Activated CD8-positive, alpha-beta memory T cell treated with anti-CD3 and anti-CD28 coated beads for 24 hours (primary cell): ENCODE results near the gene SPINT2.
"Not testable (repeated sequence)": the region's sequence is repeated elsewhere in the genome, so short reads cannot be mapped to it uniquely, and the experiment has no call there.

ENCODE experiments used
- DNase-seq: peaks from one replicate; pipeline ENCODE4 v3.0.0-alpha.2; 2020

Gene SPINT2

DNA sequence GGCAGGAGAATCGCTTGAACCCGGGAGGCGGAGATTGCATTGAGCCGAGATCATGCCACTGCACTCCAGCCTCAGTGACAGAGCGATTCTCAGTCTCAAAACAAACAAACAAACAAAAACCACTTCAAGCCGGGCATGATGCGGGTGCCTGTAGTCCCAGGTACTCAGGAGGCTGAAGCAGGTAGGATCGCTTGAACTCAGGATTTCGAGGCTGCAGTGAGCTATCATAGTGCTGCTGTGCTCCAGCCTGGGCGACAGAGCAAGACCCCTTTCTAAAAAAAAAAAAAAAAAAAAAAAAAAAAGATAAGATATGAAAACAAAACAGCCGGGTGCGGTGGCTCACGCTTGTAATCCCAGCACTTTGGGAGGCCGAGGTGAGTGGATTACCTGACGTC lies 21.1 kb upstream of the SPINT2 start:
- no peak for DNase-seq

- DNase-seq: no peak
These were observed 18.4 kb upstream of the SPINT2 start for GRCh38 chr19:38245826-38246498.

DNA sequence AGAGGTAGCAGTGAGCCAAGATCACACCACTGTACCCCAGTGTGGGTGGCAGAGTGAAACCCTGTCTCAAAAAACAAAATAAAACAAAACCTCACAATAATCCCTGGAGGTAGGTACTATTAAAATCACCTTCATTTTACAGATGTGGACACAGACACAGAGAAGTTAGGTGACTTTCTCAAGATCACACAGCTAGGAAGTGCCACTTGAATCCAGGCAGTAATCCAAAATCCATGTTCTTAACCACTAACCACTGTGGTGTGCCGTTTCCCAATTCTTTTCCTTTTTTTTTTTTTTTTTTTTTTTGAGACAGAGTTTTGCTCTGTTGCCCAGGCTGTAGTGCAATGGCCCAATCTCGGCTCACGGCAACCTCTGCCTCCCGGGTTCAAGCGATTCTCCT lies 17.2 kb upstream of the SPINT2 start:
- DNase-seq: no peak

GRCh38 chr19:38247734-38248268 lies 16.6 kb upstream of the SPINT2 start:
- no peak for DNase-seq

DNA sequence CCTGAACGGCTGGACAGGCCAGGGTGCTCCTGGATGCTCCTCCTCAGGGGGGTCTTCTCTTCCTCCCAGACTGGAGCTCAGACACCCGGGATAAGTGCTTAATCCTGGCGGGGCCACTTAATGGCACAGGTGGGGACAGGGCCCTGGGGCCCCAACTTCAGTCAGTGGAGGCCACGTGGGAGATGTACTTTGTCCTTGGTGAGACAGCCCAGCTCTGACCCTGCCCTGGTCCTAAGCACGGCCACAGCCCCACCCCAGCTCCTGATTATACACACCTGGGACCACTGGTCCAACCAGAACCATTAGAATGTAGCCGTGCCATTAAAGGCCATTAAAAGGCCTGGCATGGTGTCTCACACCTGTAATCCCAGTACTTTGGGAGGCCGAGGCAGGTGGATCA lies 16.0 kb upstream of the SPINT2 start:
- no peak for DNase-seq

DNA sequence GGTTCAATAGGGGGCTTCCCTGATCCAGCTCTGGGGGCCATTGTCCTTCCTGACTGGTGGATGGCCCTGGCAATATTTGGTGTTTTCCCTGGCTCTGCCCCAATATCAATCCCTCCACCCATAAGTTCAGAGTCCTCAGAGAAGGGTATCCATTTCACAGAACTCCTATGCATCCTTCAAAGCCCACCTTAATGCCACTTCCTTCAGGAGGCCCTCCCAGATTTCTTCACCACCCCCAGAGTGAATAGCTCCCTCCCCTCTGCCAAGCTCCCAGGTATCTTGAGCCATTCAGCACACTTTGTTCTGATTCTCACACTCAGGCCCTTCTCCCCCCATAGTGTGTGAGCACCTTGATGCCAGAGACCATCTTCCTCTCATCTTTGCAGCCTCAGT lies 13.9 kb upstream of the SPINT2 start:
- no peak for DNase-seq

GRCh38 chr19:38250821-38251563 lies 13.4 kb upstream of the SPINT2 start:
- DNase-seq: no peak

GRCh38 chr19:38251564-38252051 lies 12.8 kb upstream of the SPINT2 start:
- no peak for DNase-seq

DNA sequence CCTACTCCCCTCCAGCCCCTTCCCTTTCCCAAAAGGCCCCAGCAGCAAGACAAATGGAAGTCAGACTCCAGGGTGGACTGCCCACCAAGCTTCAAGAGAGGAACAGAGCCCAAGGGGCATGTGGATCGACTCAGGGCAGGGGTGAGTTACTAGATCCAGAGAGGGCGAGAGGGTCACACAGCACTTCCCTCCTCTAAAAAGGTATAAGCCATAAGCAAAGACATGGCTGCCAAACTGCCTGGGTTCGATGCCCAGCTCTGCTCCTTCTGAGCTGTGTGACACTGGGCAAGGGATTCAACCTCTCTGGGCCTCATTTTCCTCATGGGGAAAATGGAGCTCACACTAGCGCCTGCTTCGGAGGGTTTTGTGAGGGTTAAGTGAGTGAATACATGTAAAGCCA lies 12.0 kb upstream of the SPINT2 start:
- no peak for DNase-seq

- DNase-seq: no peak
These were observed 11.3 kb upstream of the SPINT2 start for GRCh38 chr19:38252941-38253691.

DNA sequence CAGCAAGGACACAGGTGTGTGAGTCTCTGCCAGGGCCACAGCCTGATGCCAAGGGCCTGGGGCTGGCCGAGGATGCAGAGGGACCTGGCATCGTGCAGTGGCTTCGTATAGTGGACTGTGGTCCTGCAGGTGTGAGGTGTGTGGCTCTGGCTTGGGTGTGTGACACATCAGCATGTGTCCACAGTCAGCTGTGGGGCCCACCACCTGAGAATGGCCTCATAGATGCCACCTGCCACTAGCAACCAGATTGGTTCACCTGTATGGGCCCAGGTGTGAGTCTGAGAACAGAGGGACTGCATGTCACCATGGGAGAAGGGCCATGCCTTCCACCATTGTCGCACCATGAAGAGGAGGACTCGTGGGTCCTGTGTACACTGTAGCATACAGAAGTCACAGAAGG lies 10.6 kb upstream of the SPINT2 start:
- no peak for DNase-seq

- no peak for DNase-seq
These were observed 8.9 kb upstream of the SPINT2 start for GRCh38 chr19:38255383-38256014.

GRCh38 chr19:38261942-38262341 lies 2.4 kb upstream of the SPINT2 start:
- DNase-seq: not testable (repeated sequence)

- no peak for DNase-seq
These were observed 1.6 kb upstream of the SPINT2 start for GRCh38 chr19:38262585-38263268.

- DNase-seq: no peak
These were observed 486 bp upstream of the SPINT2 start for GRCh38 chr19:38263689-38264485.

- peak; percentile 62 for DNase-seq
These were observed 964 bp downstream of the SPINT2 start for GRCh38 chr19:38265213-38265861.

- no peak for DNase-seq
These were observed 1.6 kb downstream of the SPINT2 start for GRCh38 chr19:38265921-38266429.

DNA sequence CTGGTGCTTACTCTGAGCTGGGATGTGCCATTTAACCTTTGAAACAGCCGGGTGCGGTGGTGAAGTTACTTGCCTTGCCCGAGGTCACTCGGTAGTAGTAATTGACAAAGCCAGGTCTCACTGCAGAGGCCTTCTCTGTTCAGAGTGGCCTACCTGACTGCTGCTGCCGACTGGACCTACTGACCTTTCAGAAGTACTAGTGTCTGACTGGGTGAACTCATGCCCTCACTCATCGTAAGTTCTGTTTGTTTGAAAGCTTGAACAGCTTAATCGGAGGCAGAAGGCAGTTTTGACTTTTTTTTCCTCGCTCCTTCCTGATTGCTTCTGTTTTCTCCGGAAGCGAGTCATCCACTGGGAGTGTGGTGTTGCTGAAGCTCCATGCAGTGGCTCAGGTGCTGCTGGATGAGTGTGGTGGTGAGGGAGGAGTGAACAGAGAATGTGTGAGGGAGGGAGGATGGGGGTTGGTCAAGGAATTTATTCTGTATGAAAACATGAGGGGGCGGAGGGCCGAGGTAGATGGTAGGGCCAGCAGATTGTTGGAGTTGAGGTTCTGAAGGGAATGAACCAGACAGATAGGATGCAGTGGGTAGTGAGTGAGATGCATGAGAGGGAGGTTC lies 2.7 kb downstream of the SPINT2 start:
- DNase-seq: no peak

DNA sequence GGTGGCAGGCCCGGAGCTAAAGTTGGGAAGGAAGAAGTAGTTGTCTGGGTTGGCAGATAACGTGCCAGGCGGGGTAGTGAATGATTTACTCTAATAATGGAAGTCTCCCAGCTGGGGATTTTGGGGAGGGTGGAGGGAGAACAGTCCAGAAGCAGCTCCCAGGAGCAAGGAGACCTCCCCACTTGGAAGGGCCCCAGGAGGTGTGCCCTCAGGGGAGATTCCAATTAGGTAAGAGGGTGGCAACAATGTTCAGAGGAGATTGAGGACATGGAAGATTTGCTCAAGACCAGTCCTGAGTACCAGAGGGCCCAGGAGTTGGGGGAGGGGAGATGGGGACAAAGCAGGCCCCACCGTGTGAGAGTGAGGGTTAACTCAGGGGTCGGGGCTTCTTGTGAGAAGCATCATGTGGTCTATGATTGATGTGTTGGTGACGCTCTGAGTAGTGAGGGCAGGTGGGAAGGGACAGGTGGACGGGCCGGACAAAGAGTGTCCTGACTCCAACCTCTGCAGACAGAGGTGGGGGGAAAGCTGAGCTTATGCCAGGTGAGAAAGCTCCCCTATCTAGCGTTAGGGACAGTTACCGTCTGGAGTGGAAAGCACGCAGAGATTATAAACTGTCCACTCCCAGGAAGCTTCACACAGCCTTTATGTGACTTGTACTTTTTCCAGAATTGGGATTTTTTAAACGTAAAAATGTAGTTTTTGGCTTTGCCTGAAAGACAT lies 3.5 kb downstream of the SPINT2 start:
- DNase-seq: no peak

GRCh38 chr19:38268539-38268938 lies 4.2 kb downstream of the SPINT2 start:
- no peak for DNase-seq
